Ascending aorta (tissue), 2 donors: ENCODE results near the gene PTGR3. TPM values are rescaled to one million over a fixed set of nuclear protein-coding genes. Genes with fewer than 3 reads are reported as not detected.

ENCODE experiments used
- DNase-seq, 2 donors: peaks; one replicate each; pipeline ENCODE4 v3.0.0-alpha.2; 2019; ENCODE audit warnings: low spot score in 2 of 2
- H3K27ac ChIP-seq, 2 donors: fragments of 200-600 bp; sonication (generic); one replicate each; pipeline ENCODE4 v1.5.1; 2016 to 2017; ENCODE audit warnings: mild to moderate bottlenecking in 1 of 2
- H3K27me3 ChIP-seq: fragments of 200-600 bp; sonication (generic); one replicate; pipeline ENCODE4 v1.5.1; 2017
- H3K36me3 ChIP-seq, 2 donors: fragments of 200-600 bp; sonication (generic); one replicate each; pipeline ENCODE4 v1.5.1; 2016
- H3K4me1 ChIP-seq, 2 donors: fragments of 200-600 bp; sonication (generic); one replicate each; pipeline ENCODE4 v1.5.1; 2016 to 2017; ENCODE audit warnings: mild to moderate bottlenecking in 1 of 2
- H3K4me3 ChIP-seq, 2 donors: fragments of 200-600 bp; sonication (generic); one replicate each; pipeline ENCODE4 v1.5.1; 2016 to 2017; ENCODE audit warnings: mild to moderate bottlenecking in 1 of 2
- H3K9me3 ChIP-seq, 2 donors: fragments of 200-600 bp; sonication (generic); one replicate each; pipeline ENCODE4 v1.5.1; 2016
- CTCF ChIP-seq, 3 experiments: fragments of 200-600 bp in 2 of 3; fragments of 450-650 bp in 1 of 3; sonication (generic) in 2 of 3; IDR thresholded peaks; one replicate each; pipeline ENCODE4 v1.5.1; 2016 to 2019; ENCODE audit warnings: antibody characterized with exemption in 3 of 3, mild to moderate bottlenecking in 1 of 3, moderate library complexity in 1 of 3
- intact Hi-C: fragments of 100-400 bp; cut with DNase I; formaldehyde crosslinking; loops from one replicate; pipeline ENCODE4 v1.15.1; 2023
- total RNA-seq: library from RNA; depleted of rRNA; stranded (reverse); fragments of >200 nt; gene quantifications from one replicate; pipeline ENCODE4 v1.1.0, GENCODE V29; 2016

The PTGR3 gene
- total RNA-seq, 1 donor from 2014 or later = 10.1 TPM

GRCh38 chr18:75211626-75211952, 2.6 kb upstream of the PTGR3 start:
- peaks cover 0 to 25% of the 10 kb centered on the region in 2 donors for H3K4me1 ChIP-seq
- no peaks in the 10 kb centered on the region for H3K27me3 ChIP-seq
- no peaks in the 10 kb centered on the region for H3K9me3 ChIP-seq
- H3K4me3 ChIP-seq = peak overlapping the region; percentile 86 to 92
- peak overlapping the region; percentile 66 to 70 for H3K27ac ChIP-seq
- DNase-seq = no peak
- intact Hi-C loops = loop anchor here (5.0 to 10.0 kb wide), 3 partner anchors 404 to 1283 kb away; partner anchors contain the start of gene ZNF516
- TF ChIP-seq CTCF (IDR thresholded peaks at IDR 0.05) = no peak
- H3K36me3 ChIP-seq = no peaks in the 10 kb centered on the region

GRCh38 chr18:75211002-75211621, 2.2 kb upstream of the PTGR3 start:
- H3K36me3 ChIP-seq = no peaks in the 10 kb centered on the region
- no peak for DNase-seq
- no peak for TF ChIP-seq CTCF (IDR thresholded peaks at IDR 0.05)
- no peaks in the 10 kb centered on the region for H3K27me3 ChIP-seq
- peak overlapping the region; percentile 92 to 93 for H3K4me3 ChIP-seq
- H3K9me3 ChIP-seq = no peaks in the 10 kb centered on the region
- intact Hi-C loops = loop anchor here (5.0 to 10.0 kb wide), 3 partner anchors 404 to 1284 kb away; partner anchors contain the start of gene ZNF516
- peak overlapping the region; percentile 96 to 97 for H3K27ac ChIP-seq
- H3K4me1 ChIP-seq = peaks cover 0 to 26% of the 10 kb centered on the region in 2 donors

GRCh38 chr18:75210274-75211001, 1.5 kb upstream of the PTGR3 start, which contains the start of gene TSHZ1:
Gene TSHZ1, plus strand, starts transcription at chr18:75210797. Its CDS starts 1,080 bp downstream, at chr18:75211877.
- intact Hi-C loops = loop anchor here (5.0 to 10.0 kb wide), 3 partner anchors 403 to 1284 kb away; partner anchors contain the start of gene ZNF516
- TF ChIP-seq CTCF (IDR thresholded peaks at IDR 0.05) = no peak

GRCh38 chr18:75209951-75210258, 966 bp upstream of the PTGR3 start:
- H3K4me1 ChIP-seq = peaks cover 0 to 29% of the 10 kb centered on the region in 2 donors
- H3K36me3 ChIP-seq = no peaks in the 10 kb centered on the region
- intact Hi-C loops = loop anchor here (2.0 to 10.0 kb wide), 9 partner anchors 37 to 1615 kb away; partner anchors contain the start of genes CNDP2, CYB5A, ZNF236 and ZNF407
- no peak for TF ChIP-seq CTCF (IDR thresholded peaks at IDR 0.05)
- no peaks in the 10 kb centered on the region for H3K9me3 ChIP-seq
- no peaks in the 10 kb centered on the region for H3K27me3 ChIP-seq
- peak overlapping the region; percentile 92 to 93 for H3K4me3 ChIP-seq
- H3K27ac ChIP-seq = peak overlapping the region; percentile 96 to 97
- no peak for DNase-seq

More at GRCh38 chr18:75210274-75211001, 1.5 kb upstream of the PTGR3 start, which contains the start of gene TSHZ1:
- DNase-seq = peak in 1 of 2 donors; percentile 74
- peaks cover 0 to 25% of the 10 kb centered on the region in 2 donors for H3K4me1 ChIP-seq
- H3K4me3 ChIP-seq = peak within 1 kb of the TSS; percentile 92 to 93
- peak within 1 kb of the TSS; percentile 96 to 97 for H3K27ac ChIP-seq
- H3K9me3 ChIP-seq = no peaks in the 10 kb centered on the region
- no peaks in the 10 kb centered on the region for H3K27me3 ChIP-seq
- no peaks in the 10 kb centered on the region for H3K36me3 ChIP-seq

GRCh38 chr18:75208836-75209128, 157 bp downstream of the PTGR3 start:
- peaks cover 6 to 36% of the 10 kb centered on the region in 2 donors for H3K4me1 ChIP-seq

More at GRCh38 chr18:75208836-75209128, 157 bp downstream of the PTGR3 start:
- no peak for TF ChIP-seq CTCF (IDR thresholded peaks at IDR 0.05)
- Histone ChIP-seq H3K9me3 (no peaks in the 10 kb centered on the region), H3K4me3 (peak overlapping the region; percentile 92 to 93), H3K27me3 (no peaks in the 10 kb centered on the region), H3K27ac (peak overlapping the region; percentile 96 to 97), H3K36me3 (no peaks in the 10 kb centered on the region)
- DNase-seq = peak in 1 of 2 donors; percentile 72
- intact Hi-C loops = loop anchor here (2.0 to 10.0 kb wide), 6 partner anchors 38 to 1616 kb away; partner anchors contain the start of genes CNDP2, CYB5A, ZNF236 and ZNF407
